ENCODE results near the gene CARD11.
"Not testable (repeated sequence)": the region's sequence is repeated elsewhere in the genome, so short reads cannot be mapped to it uniquely, and the experiment has no call there.

CARD11 gene

DNA sequence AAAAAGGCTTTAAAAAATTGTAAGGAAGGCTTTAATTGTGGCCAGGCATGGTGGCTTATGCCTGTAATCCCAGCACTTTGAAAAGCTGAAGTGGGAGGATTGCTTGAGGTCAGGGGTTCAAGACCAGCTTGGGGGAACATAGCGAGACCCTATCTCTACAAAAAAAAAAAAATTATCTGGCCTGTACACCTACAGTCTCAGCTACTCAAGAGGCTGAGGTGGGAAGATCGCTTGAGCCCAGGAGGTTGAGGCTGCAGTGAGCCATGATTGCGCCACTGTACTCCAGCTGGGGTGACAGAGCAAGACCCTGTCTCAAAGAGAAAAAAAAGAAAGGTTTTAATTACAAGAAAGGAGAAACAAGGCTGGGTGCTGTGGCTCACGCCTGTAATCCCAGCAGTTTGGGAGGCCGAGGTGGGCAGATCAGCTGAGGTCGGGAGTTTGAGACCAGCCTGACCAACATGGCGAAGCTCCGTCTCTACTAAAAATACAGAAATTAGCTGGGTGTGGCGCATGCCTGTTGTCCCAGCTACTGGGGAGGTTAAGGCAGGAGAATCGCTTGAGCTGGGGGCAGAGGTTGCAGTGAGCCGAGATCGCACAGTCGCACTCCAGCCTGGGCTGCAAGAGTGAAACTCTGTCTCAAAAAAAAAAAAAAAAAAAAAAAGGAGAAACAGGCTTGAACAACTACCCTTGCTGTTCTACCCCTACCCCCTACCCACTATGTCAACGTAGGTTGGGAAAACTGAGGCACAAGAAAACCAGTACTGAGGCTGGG is 83.7 kb downstream of the CARD11 start:
- no peak for DNase-seq

DNA sequence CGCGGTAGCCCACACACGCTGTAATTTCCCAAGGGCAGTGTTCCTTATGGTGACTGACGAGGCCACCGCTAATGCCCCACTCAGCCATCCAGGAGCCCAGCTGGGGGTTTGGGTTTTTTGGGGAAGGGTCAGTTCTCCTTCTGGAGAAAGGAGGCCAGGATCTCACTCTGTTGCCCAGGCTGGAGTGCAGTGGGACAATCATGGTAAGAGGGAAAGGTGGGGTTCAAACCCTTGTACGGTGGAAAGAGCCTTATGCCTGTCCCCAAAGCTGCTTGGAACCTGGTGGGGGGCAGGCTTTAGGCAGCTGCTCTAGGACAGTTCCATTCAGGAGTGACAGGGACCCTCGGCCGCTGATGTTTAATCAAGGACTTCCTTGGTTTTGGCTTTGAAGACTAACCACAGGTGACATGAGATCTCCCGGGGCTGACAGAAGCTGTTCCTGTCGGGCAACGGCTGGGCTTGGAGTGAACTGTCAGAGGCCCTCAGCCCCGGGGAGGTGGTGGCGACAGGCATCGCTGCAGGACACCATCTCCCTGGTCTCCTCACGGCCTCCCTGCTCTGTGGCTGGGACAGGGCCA is 84.5 kb downstream of the CARD11 start:
- no peak for DNase-seq

GRCh38 chr7:2958416-2959102 is 85.1 kb downstream of the CARD11 start:
- no peak for DNase-seq

GRCh38 chr7:2957369-2957727 is 86.3 kb downstream of the CARD11 start:
- DNase-seq: not testable (repeated sequence)

DNA sequence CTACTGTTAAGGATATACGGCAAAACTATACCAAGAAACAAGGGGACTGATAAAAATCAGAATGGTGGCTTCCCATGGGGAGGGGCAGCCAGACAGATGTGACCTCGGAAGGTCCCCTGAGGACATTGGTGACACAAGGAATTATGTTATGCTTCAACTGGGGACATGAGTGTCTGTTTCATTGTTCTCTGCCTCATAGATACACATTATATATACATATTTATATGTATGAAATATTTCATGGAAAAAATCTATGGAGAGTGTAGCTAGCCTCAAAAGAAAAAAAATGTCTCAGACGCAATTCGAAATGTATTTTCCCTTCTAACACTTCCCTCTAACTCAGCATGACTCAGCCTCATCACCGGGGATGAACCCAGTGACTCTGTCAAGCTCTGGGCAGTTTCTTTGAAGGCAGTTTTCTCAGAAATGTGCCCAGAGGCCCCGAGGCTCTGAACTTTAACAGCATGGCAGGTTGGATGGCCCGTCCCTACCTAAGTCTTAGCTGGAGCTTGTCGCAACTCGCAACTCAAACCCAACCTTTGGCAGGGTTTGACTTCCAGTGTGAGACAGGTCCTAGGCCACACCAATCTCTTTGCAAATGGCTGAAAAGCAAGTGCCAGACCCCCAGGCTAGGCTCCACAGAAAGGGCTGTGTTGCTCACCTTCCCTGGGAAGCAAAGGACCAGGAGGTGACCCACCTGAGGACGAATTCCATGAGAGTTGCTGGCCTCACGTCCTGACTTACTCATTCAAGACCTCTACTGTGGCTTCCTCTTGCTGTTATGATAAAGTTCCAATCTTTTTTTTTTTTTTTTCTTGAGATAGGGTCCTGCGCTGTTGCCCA is 86.9 kb downstream of the CARD11 start:
- no peak for DNase-seq

DNA sequence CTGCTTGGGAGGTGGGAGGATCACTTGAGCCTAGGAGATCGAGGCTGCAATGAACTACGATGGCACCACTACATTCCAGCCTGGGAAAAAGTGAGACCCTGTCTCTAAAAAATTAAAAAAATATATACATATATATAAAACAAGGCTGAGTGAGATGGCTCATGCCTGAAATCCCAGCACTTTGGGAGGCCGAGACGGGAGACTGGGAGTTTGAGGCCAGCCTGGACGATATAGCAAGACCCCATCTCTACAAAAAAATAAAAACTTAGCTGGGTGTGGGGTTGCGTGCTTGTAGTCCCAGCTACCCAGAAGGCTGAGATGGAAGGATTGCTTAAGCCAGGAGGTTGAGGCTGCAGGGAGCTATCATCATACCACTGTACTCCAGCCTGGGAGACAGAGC is 87.6 kb downstream of the CARD11 start:
- no peak for DNase-seq

GRCh38 chr7:2955269-2955668 is 88.4 kb downstream of the CARD11 start:
- no peak for DNase-seq

DNA sequence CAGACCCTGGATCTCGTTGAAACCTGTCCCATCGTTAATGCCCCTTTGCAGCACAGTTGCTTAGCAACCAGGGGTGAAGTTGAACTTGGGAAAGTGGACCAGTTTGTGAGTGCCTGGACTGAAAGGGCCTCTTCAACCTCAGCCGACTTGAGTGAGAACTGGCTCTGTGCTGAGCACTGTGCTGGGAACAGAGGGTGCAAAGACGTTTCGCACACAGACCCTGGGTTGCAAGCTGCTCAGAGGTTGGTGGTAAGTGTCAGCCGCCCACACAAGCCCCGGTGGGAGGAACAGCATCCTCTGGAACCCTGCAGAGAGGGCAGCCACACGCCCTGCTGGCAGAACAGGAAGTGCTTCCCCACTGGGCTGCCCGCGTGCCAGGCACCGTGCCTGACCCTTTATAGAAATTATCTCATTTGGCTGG is 89.2 kb downstream of the CARD11 start:
- no peak for DNase-seq

DNA sequence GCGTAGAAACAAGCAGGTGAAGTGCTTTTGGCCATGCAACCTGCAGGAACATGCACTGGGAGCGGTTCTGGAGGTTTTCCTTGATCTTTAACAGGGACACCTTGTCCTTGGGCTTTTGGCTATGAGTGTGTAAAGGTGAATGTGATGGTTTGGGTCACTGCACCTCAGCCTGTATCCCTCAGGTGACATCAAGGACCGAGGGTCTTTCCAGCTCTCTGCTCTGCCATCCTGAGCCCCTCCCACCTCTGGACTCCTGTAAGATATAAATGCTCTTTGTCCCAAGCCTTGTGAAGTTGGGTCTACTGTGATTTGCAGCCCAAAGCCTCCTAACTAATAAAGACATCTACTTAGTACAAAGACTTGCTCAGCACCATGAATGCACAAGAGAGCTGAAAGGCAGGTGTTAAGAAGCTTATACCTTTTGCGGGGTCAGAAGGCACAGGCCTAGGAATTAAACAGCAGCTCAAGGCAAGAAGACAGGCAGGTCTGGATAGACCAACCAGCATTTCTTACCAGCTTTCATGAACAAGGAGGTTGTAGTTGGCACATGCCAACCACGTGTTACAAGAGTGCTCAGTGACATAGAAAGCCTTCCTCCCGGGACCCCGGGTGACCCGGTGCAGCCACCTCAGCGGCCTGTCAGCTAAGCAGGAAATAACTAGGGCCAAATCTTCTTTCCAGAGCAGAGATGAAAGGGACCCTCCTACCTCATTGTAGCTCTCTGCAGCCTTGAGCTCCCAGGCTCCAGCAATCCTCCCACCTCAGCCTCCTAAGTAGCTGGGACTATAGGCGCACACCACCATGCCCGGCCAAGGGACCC is 89.9 kb downstream of the CARD11 start:
- DNase-seq: no peak

DNA sequence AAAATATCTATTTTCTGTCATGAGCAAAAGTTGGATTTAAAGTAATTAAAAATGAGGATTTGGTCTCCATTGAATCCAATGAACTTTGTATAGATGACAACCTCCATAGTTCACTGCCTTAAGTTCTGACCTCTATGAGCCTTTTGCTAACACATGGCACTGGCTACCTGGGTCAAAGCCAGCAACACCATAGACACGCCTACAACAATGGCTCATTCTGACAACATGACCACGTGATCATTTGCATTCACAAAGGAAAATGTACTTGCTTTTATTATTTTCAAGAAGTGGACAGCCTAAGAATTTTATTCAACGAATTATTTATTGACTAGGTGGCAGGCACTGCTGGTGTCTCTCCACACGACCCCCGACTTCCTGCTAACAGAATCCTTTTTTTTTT is 90.6 kb downstream of the CARD11 start:
- no peak for DNase-seq

GRCh38 chr7:2952316-2952715 is 91.4 kb downstream of the CARD11 start:
- no peak for DNase-seq

DNA sequence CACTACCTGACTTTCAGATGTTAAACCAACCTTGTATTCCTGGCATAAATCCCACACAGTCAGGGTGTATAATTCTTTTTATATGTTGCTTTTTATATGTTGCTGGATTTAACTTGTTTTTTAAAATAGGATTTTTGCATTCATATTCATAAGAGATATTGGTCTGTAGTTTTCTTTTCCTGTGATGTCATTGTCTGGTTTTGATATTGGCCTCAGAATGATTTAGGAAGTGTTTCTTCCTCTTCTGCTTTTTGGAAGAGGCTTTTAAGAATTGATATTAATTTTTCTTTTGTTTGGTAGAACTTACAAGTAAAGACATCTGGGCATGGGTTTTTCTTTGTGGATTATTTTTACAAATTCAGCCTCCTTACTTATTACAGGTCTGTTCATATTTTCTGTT is 93.1 kb downstream of the CARD11 start:
- no peak for DNase-seq

GRCh38 chr7:2948749-2949148 is 94.9 kb downstream of the CARD11 start:
- no peak for DNase-seq

DNA sequence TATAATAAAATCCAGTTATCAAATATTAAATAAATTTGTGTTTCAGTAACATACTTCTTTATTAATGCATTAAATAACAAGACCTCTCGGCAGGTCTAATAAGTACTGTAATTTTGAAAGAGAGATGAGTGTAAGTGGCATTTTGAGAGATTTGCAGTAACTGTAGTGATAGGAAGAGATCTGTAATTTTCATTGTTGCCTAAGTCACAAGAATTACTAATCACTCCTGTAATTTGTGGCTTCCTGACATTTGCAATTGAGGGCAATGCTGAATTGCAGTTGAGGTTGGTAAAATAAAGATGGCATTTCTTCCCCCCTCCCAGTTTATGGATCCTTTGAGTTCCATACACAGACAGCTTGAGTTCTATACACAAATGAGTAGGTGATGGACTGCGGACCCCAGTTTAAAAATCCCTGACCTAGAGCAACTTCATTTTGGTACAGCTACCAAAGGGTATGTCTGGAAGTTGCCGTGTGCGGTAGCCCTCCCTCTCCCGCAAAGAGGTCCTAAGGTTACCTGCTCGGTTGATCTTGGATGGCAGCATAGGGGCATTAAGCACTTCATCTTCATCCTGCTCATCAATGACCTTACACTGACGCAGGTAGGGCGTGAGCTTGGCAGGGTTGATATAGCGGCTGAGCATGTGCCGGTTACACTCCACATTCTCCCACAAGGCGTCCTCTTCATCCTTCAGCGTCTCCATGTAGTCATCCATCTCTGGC is 96.4 kb downstream of the CARD11 start:
- DNase-seq: no peak

DNA sequence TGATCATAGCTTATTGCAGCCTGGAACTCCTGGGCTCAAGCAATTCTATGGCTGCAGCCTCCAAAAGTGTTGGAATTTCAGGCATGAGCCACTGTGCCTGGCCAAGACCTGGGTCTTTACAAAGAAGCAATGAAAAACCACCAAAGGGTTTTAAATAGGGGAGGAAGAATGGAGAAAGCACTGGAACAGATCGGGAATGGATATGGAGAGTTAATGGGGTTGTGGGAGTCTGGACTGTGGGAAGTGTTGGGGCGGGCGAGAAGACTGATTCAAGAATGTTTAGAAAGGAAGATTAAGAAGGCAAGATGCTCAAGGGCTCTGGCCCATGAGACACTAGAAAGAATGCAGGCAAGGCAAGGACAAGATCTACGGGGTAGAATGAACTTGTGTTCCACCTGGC is 98.5 kb downstream of the CARD11 start:
- no peak for DNase-seq

DNA sequence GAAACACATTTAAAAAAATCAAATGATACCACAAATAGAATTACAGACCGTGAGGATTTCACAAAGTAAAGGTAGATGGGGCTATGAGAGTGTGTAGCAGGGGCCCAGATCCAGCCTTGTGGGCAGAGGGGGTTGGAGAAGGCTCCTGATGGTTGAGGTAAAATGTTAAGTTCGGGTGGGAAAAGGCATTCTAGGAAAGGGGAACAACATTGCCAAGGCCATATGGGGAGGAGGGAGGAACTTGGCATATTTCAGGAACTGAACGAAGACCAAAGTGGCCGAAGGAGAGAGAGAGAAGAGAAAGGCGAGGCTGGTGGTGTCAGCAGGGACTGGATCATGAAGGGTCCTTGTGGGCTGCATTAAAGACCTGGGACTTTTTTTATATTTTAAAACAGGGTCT is 98.9 kb downstream of the CARD11 start:
- no peak for DNase-seq

- no peak for DNase-seq
Observed at GRCh38 chr7:2943851-2944601, 99.6 kb downstream of the CARD11 start.

GRCh38 chr7:2941216-2941859 is 102.3 kb downstream of the CARD11 start:
- no peak for DNase-seq

- DNase-seq: no peak
Observed at GRCh38 chr7:2940466-2940865, 103.2 kb downstream of the CARD11 start.

- DNase-seq: no peak
Observed at GRCh38 chr7:2939193-2939885, 104.3 kb downstream of the CARD11 start.
